ENCODE measurements around the gene TNF.

The TNF gene

GRCh38 chr6:31572041-31572911 is 3.1 kb upstream of the TNF start, which contains the start of gene LTA:
Gene LTA (plus strand): TSS chr6:31572289. CDS start chr6:31572743, 454 bp downstream.
- Histone ChIP-seq H3K27me3 (ENCODE audit: insufficient read depth, low read length) (peaks cover 18% of the 10 kb centered on the region), H3K36me3 (ENCODE audit: insufficient read depth, low read length) (no peaks in the 10 kb centered on the region), H2AFZ (ENCODE audit: low read depth, low read length) (no peak within 1 kb of the TSS), H3K4me1 (ENCODE audit: insufficient read depth, low read length) (peaks cover 9% of the 10 kb centered on the region), H3K4me3 (ENCODE audit: low read length) (no peak within 1 kb of the TSS), H3K9me3 (ENCODE audit: low read length) (no peaks in the 10 kb centered on the region)

GRCh38 chr6:31573239-31574105 is 1.9 kb upstream of the TNF start:
- no peaks in the 10 kb centered on the region for H3K4me1 ChIP-seq (ENCODE audit: insufficient read depth, low read length)
- H3K36me3 ChIP-seq (ENCODE audit: insufficient read depth, low read length) = no peaks in the 10 kb centered on the region
- no peak overlapping the region for H2AFZ ChIP-seq (ENCODE audit: low read depth, low read length)
- no peaks in the 10 kb centered on the region for H3K9me3 ChIP-seq (ENCODE audit: low read length)
- H3K27me3 ChIP-seq (ENCODE audit: insufficient read depth, low read length) = peaks cover 22% of the 10 kb centered on the region
- no peak overlapping the region for H3K4me3 ChIP-seq (ENCODE audit: low read length)

DNA sequence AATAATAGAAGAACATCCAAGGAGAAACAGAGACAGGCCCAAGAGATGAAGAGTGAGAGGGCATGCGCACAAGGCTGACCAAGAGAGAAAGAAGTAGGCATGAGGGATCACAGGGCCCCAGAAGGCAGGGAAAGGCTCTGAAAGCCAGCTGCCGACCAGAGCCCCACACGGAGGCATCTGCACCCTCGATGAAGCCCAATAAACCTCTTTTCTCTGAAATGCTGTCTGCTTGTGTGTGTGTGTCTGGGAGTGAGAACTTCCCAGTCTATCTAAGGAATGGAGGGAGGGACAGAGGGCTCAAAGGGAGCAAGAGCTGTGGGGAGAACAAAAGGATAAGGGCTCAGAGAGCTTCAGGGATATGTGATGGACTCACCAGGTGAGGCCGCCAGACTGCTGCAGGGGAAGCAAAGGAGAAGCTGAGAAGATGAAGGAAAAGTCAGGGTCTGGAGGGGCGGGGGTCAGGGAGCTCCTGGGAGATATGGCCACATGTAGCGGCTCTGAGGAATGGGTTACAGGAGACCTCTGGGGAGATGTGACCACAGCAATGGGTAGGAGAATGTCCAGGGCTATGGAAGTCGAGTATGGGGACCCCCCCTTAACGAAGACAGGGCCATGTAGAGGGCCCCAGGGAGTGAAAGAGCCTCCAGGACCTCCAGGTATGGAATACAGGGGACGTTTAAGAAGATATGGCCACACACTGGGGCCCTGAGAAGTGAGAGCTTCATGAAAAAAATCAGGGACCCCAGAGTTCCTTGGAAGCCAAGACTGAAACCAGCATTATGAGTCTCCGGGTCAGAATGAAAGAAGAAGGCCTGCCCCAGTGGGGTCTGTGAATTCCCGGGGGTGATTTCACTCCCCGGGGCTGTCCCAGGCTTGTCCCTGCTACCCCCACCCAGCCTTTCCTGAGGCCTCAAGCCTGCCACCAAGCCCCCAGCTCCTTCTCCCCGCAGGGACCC is 981 bp upstream of the TNF start:
- H3K4me1 ChIP-seq (ENCODE audit: insufficient read depth, low read length) = no peaks in the 10 kb centered on the region
- no peaks in the 10 kb centered on the region for H3K36me3 ChIP-seq (ENCODE audit: insufficient read depth, low read length)
- no peak overlapping the region for H2AFZ ChIP-seq (ENCODE audit: low read depth, low read length)
- no peak overlapping the region for H3K4me3 ChIP-seq (ENCODE audit: low read length)
- no peaks in the 10 kb centered on the region for H3K9me3 ChIP-seq (ENCODE audit: low read length)
- peaks cover 26% of the 10 kb centered on the region for H3K27me3 ChIP-seq (ENCODE audit: insufficient read depth, low read length)

GRCh38 chr6:31575952-31576685 is 754 bp downstream of the TNF start:
- no peaks in the 10 kb centered on the region for H3K4me1 ChIP-seq (ENCODE audit: insufficient read depth, low read length)
- H2AFZ ChIP-seq (ENCODE audit: low read depth, low read length) = no peak overlapping the region
- no peak overlapping the region for H3K4me3 ChIP-seq (ENCODE audit: low read length)
- peaks cover 30% of the 10 kb centered on the region for H3K27me3 ChIP-seq (ENCODE audit: insufficient read depth, low read length)
- no peaks in the 10 kb centered on the region for H3K36me3 ChIP-seq (ENCODE audit: insufficient read depth, low read length)
- no peaks in the 10 kb centered on the region for H3K9me3 ChIP-seq (ENCODE audit: low read length)

- Histone ChIP-seq H3K27me3 (ENCODE audit: insufficient read depth, low read length) (peaks cover 26% of the 10 kb centered on the region), H3K4me3 (ENCODE audit: low read length) (no peak overlapping the region), H3K9me3 (ENCODE audit: low read length) (no peaks in the 10 kb centered on the region), H2AFZ (ENCODE audit: low read depth, low read length) (no peak overlapping the region), H3K4me1 (ENCODE audit: insufficient read depth, low read length) (no peaks in the 10 kb centered on the region), H3K36me3 (ENCODE audit: insufficient read depth, low read length) (no peaks in the 10 kb centered on the region)
Measured at GRCh38 chr6:31576897-31577578, 1.7 kb downstream of the TNF start.

DNA sequence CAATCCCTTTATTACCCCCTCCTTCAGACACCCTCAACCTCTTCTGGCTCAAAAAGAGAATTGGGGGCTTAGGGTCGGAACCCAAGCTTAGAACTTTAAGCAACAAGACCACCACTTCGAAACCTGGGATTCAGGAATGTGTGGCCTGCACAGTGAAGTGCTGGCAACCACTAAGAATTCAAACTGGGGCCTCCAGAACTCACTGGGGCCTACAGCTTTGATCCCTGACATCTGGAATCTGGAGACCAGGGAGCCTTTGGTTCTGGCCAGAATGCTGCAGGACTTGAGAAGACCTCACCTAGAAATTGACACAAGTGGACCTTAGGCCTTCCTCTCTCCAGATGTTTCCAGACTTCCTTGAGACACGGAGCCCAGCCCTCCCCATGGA is 2.2 kb downstream of the TNF start:
- Histone ChIP-seq H2AFZ (ENCODE audit: low read depth, low read length) (no peak overlapping the region), H3K27me3 (ENCODE audit: insufficient read depth, low read length) (peaks cover 24% of the 10 kb centered on the region), H3K9me3 (ENCODE audit: low read length) (no peaks in the 10 kb centered on the region), H3K36me3 (ENCODE audit: insufficient read depth, low read length) (no peaks in the 10 kb centered on the region), H3K4me3 (ENCODE audit: low read length) (no peak overlapping the region), H3K4me1 (ENCODE audit: insufficient read depth, low read length) (no peaks in the 10 kb centered on the region)

- Histone ChIP-seq H3K4me1 (ENCODE audit: insufficient read depth, low read length) (no peaks in the 10 kb centered on the region), H3K27me3 (ENCODE audit: insufficient read depth, low read length) (peaks cover 22% of the 10 kb centered on the region), H2AFZ (ENCODE audit: low read depth, low read length) (no peak overlapping the region), H3K4me3 (ENCODE audit: low read length) (no peak overlapping the region), H3K9me3 (ENCODE audit: low read length) (no peaks in the 10 kb centered on the region), H3K36me3 (ENCODE audit: insufficient read depth, low read length) (no peaks in the 10 kb centered on the region)
Measured at GRCh38 chr6:31578184-31579118, 3.1 kb downstream of the TNF start.

GRCh38 chr6:31579119-31579505 is 3.7 kb downstream of the TNF start:
- Histone ChIP-seq H2AFZ (ENCODE audit: low read depth, low read length) (no peak overlapping the region), H3K36me3 (ENCODE audit: insufficient read depth, low read length) (no peaks in the 10 kb centered on the region), H3K9me3 (ENCODE audit: low read length) (no peaks in the 10 kb centered on the region), H3K27me3 (ENCODE audit: insufficient read depth, low read length) (peaks cover 21% of the 10 kb centered on the region), H3K4me3 (ENCODE audit: low read length) (no peak overlapping the region), H3K4me1 (ENCODE audit: insufficient read depth, low read length) (no peaks in the 10 kb centered on the region)

DNA sequence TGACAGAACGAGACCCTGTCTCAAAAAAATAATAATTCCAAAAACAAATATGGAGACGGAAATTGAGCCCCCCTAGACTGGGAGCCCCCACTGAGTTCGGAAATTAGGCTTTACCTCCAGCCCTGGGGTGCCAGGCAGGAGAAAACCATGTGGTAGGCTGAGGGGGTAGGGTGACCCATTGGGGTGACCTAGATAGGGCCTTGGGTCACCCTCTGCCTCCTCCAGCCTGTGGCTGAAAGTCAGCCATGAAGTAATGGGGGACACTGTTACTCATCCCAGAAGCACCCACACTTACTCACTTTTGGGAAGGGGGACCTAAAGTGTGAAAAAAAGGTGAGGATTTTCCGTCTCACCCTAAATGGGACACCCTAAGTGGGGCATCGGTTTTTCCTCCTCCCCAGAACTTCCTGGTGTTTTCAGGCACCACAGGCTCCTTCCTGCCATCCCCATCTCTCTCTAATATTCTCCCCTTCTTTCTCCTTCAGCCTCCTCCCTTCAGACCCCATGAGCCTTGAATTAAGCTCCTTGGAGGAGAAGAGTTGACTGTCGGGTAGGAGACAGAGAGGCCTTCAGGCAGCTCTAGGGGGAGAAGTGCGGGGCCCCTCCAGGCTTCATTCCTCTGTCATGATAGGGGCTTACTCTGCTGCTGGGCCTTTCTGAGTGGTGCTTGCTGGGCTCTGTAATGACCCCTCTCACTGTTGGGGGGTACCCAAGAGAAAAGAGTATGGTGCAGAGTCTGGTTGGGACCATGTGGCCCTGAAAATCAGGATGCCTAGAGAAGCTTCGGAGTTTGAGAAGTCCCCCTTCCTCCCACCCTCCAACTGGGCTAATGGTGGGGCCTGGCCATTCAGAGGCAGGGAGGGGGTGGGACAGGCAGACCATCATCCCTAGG is 4.4 kb downstream of the TNF start:
- H3K9me3 ChIP-seq (ENCODE audit: low read length) = no peaks in the 10 kb centered on the region
- H3K36me3 ChIP-seq (ENCODE audit: insufficient read depth, low read length) = no peaks in the 10 kb centered on the region
- H3K4me3 ChIP-seq (ENCODE audit: low read length) = no peak overlapping the region
- H2AFZ ChIP-seq (ENCODE audit: low read depth, low read length) = no peak overlapping the region
- H3K4me1 ChIP-seq (ENCODE audit: insufficient read depth, low read length) = no peaks in the 10 kb centered on the region
- peaks cover 21% of the 10 kb centered on the region for H3K27me3 ChIP-seq (ENCODE audit: insufficient read depth, low read length)

DNA sequence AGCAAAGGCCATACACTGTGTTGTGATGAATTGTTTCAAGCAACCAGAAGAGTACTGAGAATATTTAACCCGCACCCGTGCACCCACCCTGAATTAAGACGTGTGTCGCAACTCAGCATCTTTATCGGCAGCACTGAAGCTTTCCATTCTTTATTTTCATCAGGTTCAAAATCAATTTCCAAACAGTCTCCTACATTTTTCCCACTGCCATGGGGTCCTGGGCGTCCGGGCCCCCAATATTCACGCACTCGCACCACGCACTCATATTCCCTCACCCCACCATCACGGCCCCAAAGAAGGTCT is 5.0 kb downstream of the TNF start:
- H3K4me1 ChIP-seq (ENCODE audit: insufficient read depth, low read length) = no peaks in the 10 kb centered on the region

More for the DNA sequence above, 5.0 kb downstream of the TNF start:
- Histone ChIP-seq H3K9me3 (ENCODE audit: low read length) (no peaks in the 10 kb centered on the region), H3K36me3 (ENCODE audit: insufficient read depth, low read length) (no peaks in the 10 kb centered on the region), H3K27me3 (ENCODE audit: insufficient read depth, low read length) (peaks cover 21% of the 10 kb centered on the region), H2AFZ (ENCODE audit: low read depth, low read length) (peak overlapping the region; percentile 85), H3K4me3 (ENCODE audit: low read length) (peak overlapping the region; percentile 54)
